ENCODE results near the gene PMEPA1. TPM values are rescaled to one million over a fixed set of nuclear protein-coding genes. Genes with fewer than 3 reads are reported as not detected.

PMEPA1 gene
- total RNA-seq, 1 donor from 2014 or later, result 62.5 TPM

GRCh38 chr20:57746832-57747404 is 37.1 kb upstream of the PMEPA1 start:
- H3K4me3 ChIP-seq (ENCODE audit: low read depth, low read length), result no peak overlapping the region
- no peak for DNase-seq (ENCODE audit: low read depth)
- no peak for TF ChIP-seq CTCF (conservative IDR thresholded peaks at IDR 0.05; ENCODE audit: low read depth, low read length)

- TF ChIP-seq CTCF (conservative IDR thresholded peaks at IDR 0.05; ENCODE audit: low read depth, low read length), result no peak
- no peak for DNase-seq (ENCODE audit: low read depth)
- H3K4me3 ChIP-seq (ENCODE audit: low read depth, low read length), result no peak overlapping the region
Observed at GRCh38 chr20:57746201-57746600, 36.4 kb upstream of the PMEPA1 start.

- H3K4me3 ChIP-seq (ENCODE audit: low read depth, low read length), result no peak overlapping the region
- no peak for DNase-seq (ENCODE audit: low read depth)
- no peak for TF ChIP-seq CTCF (conservative IDR thresholded peaks at IDR 0.05; ENCODE audit: low read depth, low read length)
Observed at GRCh38 chr20:57744206-57744605, 34.4 kb upstream of the PMEPA1 start.

- TF ChIP-seq CTCF (conservative IDR thresholded peaks at IDR 0.05; ENCODE audit: low read depth, low read length), result no peak
- no peak for DNase-seq (ENCODE audit: low read depth)
- H3K4me3 ChIP-seq (ENCODE audit: low read depth, low read length), result no peak overlapping the region
Observed at GRCh38 chr20:57743450-57744095, 33.8 kb upstream of the PMEPA1 start.

GRCh38 chr20:57742507-57743181 is 32.8 kb upstream of the PMEPA1 start:
- no peak overlapping the region for H3K4me3 ChIP-seq (ENCODE audit: low read depth, low read length)
- DNase-seq (ENCODE audit: low read depth), result no peak
- TF ChIP-seq CTCF (conservative IDR thresholded peaks at IDR 0.05; ENCODE audit: low read depth, low read length), result no peak

GRCh38 chr20:57738484-57738883 is 28.7 kb upstream of the PMEPA1 start:
- H3K4me3 ChIP-seq (ENCODE audit: low read depth, low read length), result no peak overlapping the region
- no peak for DNase-seq (ENCODE audit: low read depth)
- no peak for TF ChIP-seq CTCF (conservative IDR thresholded peaks at IDR 0.05; ENCODE audit: low read depth, low read length)
